Measurements from ENCODE around the gene FHDC1.

GRCh38 chr4:152947311-152947710 is 11.2 kb downstream of the FHDC1 start:
- no peak for TF ChIP-seq CTCF (IDR thresholded peaks at IDR 0.05; ENCODE audit: low read depth, low read length, poor library complexity, severe bottlenecking)
- no peak for TF ChIP-seq EZH2phosphoT487 (IDR thresholded peaks at IDR 0.05; ENCODE audit: borderline replicate concordance, low read length)
